Measurements from ENCODE around the gene DSN1. TPM values are rescaled to one million over a fixed set of nuclear protein-coding genes. Genes with fewer than 3 reads are reported as not detected.

The DSN1 gene
- polyA plus RNA-seq, 2 of the 4 experiments (the other 2 are of a cell fraction): 38.2 to 41.3 TPM

DNA sequence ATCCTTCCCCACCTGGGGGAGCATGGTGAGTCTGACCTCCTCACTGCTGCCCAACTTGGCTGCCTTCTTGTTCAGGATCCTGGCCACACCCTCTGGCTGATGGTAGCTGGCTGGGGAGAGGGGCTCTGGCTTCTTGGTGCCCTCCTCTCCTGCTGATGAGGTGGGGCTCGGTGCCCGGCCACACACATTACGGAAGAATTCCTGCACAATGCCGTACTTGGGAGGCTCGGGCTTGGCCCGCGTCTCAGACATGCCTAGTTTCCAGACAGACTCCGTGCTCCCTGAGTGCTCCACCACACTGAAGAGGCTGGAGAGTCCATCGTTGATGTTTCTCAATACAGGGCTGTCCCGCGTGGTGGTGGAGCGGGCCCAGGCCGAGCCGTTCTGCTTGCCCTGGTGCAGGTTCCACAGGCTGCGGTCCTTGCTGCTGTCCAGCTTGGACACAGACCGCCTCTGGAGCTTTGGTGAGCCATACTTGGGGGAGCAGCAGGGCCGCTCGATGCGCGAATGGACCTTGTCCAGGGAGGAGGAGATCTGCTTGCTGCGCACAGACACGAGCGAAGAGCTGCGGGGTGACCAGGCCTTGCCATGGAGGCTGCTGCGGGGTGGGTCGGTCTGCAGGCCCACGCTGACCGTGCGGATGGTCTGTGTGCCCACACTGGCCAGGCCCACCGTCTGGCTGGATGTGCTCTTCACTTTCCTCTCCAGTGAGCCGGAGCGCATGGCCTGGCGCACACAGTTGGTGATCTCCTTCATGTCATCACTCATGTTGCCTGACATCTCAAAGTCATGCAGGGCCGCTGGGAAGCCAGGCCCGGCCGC is 19.9 kb upstream of the DSN1 start:
- 96% methylated on average over 20 of the region's 36 CpGs for WGBS (ENCODE audit: missing lambda C conversion rate)
- ATAC-seq (no peak), DNase-seq (ENCODE audit: low read depth in 1 of 2, low spot score in 1 of 2) (no peak), FAIRE-seq (no peak)
- Histone ChIP-seq H3K4me2 (no peak overlapping the region), H3K27ac (no peak overlapping the region), H3K4me1 (no peaks in the 10 kb centered on the region), H3K9me3 (no peaks in the 10 kb centered on the region), H3K4me3 (no peak overlapping the region)
- TF ChIP-seq RCOR1 (IDR thresholded peaks at IDR 0.05; ENCODE audit: low read depth, low read length) (no peak), MAZ (IDR thresholded peaks at IDR 0.05; ENCODE audit: borderline replicate concordance, low read depth, low read length) (no peak), POLR2AphosphoS2 (conservative IDR thresholded peaks at IDR 0.05; ENCODE audit: low read length) (no peak), POLR2A (IDR thresholded peaks at IDR 0.05; ENCODE audit: low read length) (no peak), CHD4 (IDR thresholded peaks at IDR 0.05; ENCODE audit: borderline replicate concordance) (no peak), ZFP36 (IDR thresholded peaks at IDR 0.05; ENCODE audit: borderline replicate concordance, partially characterized antibody) (no peak)
- POLR2A ChIA-PET: no interaction called here
- CTCF ChIA-PET: interaction anchor here (0.6 to 4.8 kb wide), 9 partner anchors 8 to 93 kb away, joined by 3 to 21 read pairs (median 4); partner anchors contain the start of gene DSN1

DNA sequence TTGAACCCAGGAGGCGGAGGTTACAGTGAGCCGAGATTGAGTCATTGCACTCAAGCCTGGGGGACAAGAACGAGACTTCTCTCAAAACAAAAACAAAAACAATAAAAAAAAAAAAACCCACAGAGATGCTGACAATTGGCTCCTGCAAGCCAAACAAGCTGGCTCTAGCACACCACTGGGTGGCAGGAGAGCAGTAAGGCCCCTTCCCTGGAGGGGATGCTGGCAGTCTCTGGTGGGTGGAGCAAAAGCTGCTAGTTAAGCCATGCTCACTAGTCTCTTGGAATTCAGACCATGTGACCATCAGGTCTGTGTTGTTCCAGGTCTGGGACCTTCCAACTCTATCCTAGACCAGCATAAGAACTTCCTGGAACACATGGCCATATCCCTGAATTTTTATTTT is 18.9 kb upstream of the DSN1 start:
- no peak overlapping the region for H3K4me2 ChIP-seq
- TF ChIP-seq, protein P1, sequence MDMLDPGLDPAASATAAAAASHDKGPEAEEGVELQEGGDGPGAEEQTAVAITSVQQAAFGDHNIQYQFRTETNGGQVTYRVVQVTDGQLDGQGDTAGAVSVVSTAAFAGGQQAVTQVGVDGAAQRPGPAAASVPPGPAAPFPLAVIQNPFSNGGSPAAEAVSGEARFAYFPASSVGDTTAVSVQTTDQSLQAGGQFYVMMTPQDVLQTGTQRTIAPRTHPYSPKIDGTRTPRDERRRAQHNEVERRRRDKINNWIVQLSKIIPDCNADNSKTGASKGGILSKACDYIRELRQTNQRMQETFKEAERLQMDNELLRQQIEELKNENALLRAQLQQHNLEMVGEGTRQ (IDR thresholded peaks at IDR 0.05): 0 out of 2 replicates have a peak, but pooled peaks have one; percentile 23
- TF ChIP-seq HOXB13 (CRISPR knock-in tag; IDR thresholded peaks at IDR 0.05; ENCODE audit: low read depth) (no peak), RFX5 (IDR thresholded peaks at IDR 0.05) (no peak), FOSL2 (IDR thresholded peaks at IDR 0.05) (no peak), FOSL2 (CRISPR knock-in tag; IDR thresholded peaks at IDR 0.05) (no peak), JUN (IDR thresholded peaks at IDR 0.05) (no peak), RCOR1 (IDR thresholded peaks at IDR 0.05; ENCODE audit: low read depth, low read length) (no peak), RNF2 (IDR thresholded peaks at IDR 0.05; ENCODE audit: borderline replicate concordance, low read depth) (no peak), NR3C1 (IDR thresholded peaks at IDR 0.05) (no peak), TFCP2L1 (CRISPR knock-in tag; IDR thresholded peaks at IDR 0.05) (no peak), FOXS1 (CRISPR knock-in tag; IDR thresholded peaks at IDR 0.05) (no peak), ZC3H11A (IDR thresholded peaks at IDR 0.05) (no peak), MYC (IDR thresholded peaks at IDR 0.05; ENCODE audit: borderline replicate concordance, low read length) (no peak), KDM1A (IDR thresholded peaks at IDR 0.05; ENCODE audit: low read depth) (no peak), NFE2L2 (conservative IDR thresholded peaks at IDR 0.05; ENCODE audit: low read length) (no peak), RAD21 (conservative IDR thresholded peaks at IDR 0.05 in 1 of 2, IDR thresholded peaks at IDR 0.05 in 1 of 2) (peak; percentile 34 to 42; a peak in 3 of 5 replicates), SMC3 (IDR thresholded peaks at IDR 0.05) (peak; percentile 39; the same call in 2 of the 3 replicates), POLR2A (IDR thresholded peaks at IDR 0.05; ENCODE audit: low read length) (no peak), CEBPB (IDR thresholded peaks at IDR 0.05) (no peak)
- TF ChIP-seq, protein P2, sequence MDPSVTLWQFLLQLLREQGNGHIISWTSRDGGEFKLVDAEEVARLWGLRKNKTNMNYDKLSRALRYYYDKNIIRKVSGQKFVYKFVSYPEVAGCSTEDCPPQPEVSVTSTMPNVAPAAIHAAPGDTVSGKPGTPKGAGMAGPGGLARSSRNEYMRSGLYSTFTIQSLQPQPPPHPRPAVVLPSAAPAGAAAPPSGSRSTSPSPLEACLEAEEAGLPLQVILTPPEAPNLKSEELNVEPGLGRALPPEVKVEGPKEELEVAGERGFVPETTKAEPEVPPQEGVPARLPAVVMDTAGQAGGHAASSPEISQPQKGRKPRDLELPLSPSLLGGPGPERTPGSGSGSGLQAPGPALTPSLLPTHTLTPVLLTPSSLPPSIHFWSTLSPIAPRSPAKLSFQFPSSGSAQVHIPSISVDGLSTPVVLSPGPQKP (IDR thresholded peaks at IDR 0.05; ENCODE audit: low read depth, low read length): no peak
- TF ChIP-seq, protein P3, sequence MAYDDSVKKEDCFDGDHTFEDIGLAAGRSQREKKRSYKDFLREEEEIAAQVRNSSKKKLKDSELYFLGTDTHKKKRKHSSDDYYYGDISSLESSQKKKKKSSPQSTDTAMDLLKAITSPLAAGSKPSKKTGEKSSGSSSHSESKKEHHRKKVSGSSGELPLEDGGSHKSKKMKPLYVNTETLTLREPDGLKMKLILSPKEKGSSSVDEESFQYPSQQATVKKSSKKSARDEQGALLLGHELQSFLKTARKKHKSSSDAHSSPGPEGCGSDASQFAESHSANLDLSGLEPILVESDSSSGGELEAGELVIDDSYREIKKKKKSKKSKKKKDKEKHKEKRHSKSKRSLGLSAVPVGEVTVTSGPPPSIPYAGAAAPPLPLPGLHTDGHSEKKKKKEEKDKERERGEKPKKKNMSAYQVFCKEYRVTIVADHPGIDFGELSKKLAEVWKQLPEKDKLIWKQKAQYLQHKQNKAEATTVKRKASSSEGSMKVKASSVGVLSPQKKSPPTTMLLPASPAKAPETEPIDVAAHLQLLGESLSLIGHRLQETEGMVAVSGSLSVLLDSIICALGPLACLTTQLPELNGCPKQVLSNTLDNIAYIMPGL (CRISPR knock-in tag; IDR thresholded peaks at IDR 0.05; ENCODE audit: borderline replicate concordance): no peak
- TF ChIP-seq, protein P4, sequence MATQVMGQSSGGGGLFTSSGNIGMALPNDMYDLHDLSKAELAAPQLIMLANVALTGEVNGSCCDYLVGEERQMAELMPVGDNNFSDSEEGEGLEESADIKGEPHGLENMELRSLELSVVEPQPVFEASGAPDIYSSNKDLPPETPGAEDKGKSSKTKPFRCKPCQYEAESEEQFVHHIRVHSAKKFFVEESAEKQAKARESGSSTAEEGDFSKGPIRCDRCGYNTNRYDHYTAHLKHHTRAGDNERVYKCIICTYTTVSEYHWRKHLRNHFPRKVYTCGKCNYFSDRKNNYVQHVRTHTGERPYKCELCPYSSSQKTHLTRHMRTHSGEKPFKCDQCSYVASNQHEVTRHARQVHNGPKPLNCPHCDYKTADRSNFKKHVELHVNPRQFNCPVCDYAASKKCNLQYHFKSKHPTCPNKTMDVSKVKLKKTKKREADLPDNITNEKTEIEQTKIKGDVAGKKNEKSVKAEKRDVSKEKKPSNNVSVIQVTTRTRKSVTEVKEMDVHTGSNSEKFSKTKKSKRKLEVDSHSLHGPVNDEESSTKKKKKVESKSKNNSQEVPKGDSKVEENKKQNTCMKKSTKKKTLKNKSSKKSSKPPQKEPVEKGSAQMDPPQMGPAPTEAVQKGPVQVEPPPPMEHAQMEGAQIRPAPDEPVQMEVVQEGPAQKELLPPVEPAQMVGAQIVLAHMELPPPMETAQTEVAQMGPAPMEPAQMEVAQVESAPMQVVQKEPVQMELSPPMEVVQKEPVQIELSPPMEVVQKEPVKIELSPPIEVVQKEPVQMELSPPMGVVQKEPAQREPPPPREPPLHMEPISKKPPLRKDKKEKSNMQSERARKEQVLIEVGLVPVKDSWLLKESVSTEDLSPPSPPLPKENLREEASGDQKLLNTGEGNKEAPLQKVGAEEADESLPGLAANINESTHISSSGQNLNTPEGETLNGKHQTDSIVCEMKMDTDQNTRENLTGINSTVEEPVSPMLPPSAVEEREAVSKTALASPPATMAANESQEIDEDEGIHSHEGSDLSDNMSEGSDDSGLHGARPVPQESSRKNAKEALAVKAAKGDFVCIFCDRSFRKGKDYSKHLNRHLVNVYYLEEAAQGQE (IDR thresholded peaks at IDR 0.05): no peak
- TF ChIP-seq, protein P5, sequence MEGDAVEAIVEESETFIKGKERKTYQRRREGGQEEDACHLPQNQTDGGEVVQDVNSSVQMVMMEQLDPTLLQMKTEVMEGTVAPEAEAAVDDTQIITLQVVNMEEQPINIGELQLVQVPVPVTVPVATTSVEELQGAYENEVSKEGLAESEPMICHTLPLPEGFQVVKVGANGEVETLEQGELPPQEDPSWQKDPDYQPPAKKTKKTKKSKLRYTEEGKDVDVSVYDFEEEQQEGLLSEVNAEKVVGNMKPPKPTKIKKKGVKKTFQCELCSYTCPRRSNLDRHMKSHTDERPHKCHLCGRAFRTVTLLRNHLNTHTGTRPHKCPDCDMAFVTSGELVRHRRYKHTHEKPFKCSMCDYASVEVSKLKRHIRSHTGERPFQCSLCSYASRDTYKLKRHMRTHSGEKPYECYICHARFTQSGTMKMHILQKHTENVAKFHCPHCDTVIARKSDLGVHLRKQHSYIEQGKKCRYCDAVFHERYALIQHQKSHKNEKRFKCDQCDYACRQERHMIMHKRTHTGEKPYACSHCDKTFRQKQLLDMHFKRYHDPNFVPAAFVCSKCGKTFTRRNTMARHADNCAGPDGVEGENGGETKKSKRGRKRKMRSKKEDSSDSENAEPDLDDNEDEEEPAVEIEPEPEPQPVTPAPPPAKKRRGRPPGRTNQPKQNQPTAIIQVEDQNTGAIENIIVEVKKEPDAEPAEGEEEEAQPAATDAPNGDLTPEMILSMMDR (IDR thresholded peaks at IDR 0.05): peak; percentile 37

More for the DNA sequence above, 18.9 kb upstream of the DSN1 start:
- POLR2A ChIA-PET: no interaction called here
- ATAC-seq: peak; percentile 81 to 90; a peak in 5 of 6 replicates
- FAIRE-seq: no peak
- no peaks in the 10 kb centered on the region for H3K4me1 ChIP-seq
- CTCF ChIA-PET: interaction anchor here (0.6 to 4.8 kb wide), 17 partner anchors 10 to 106 kb away, joined by 3 to 21 read pairs (median 3); partner anchors contain the start of gene DSN1
- 68% methylated on average over 3 of the region's 3 CpGs for WGBS (ENCODE audit: missing lambda C conversion rate)
- no peak overlapping the region for H3K27ac ChIP-seq
- H3K9me3 ChIP-seq: no peaks in the 10 kb centered on the region
- no peak overlapping the region for H3K4me3 ChIP-seq
- peak; percentile 54 to 77 for DNase-seq (ENCODE audit: low read depth in 1 of 2, low spot score in 1 of 2)
